Osteocyte (in vitro differentiated cells): ENCODE results near the gene DMD. TPM values are rescaled to one million over a fixed set of nuclear protein-coding genes. Genes with fewer than 3 reads are reported as not detected.

Source experiments
- DNase-seq: peaks from one replicate; pipeline ENCODE4 v3.0.0; 2021; ENCODE audit warnings: mixed read lengths; ENCODE audit not compliant: unreplicated experiment; ENCODE audit errors: extremely low spot score
- H3K27ac Mint-ChIP-seq: one replicate; pipeline ENCODE4 v1.8.0; 2021; ENCODE audit warnings: mild to moderate bottlenecking, mixed read lengths; ENCODE audit not compliant: unreplicated experiment
- H3K27me3 Mint-ChIP-seq: one replicate; pipeline ENCODE4 v1.8.0; 2021; ENCODE audit warnings: mixed read lengths; ENCODE audit not compliant: unreplicated experiment
- H3K36me3 Mint-ChIP-seq: one replicate; pipeline ENCODE4 v1.8.0; 2021; ENCODE audit warnings: mixed read lengths; ENCODE audit not compliant: unreplicated experiment
- H3K4me1 Mint-ChIP-seq: one replicate; pipeline ENCODE4 v1.8.0; 2021; ENCODE audit warnings: mixed read lengths; ENCODE audit not compliant: unreplicated experiment
- H3K4me3 Mint-ChIP-seq: one replicate; pipeline ENCODE4 v1.8.0; 2021; ENCODE audit warnings: mild to moderate bottlenecking, moderate library complexity, mixed read lengths; ENCODE audit not compliant: unreplicated experiment
- H3K9me3 Mint-ChIP-seq: one replicate; pipeline ENCODE4 v1.8.0; 2021; ENCODE audit warnings: mixed read lengths; ENCODE audit not compliant: unreplicated experiment
- microRNA-seq: library from miRNA; unstranded; fragments of <30 nt; microRNA quantifications from one replicate; pipeline ENCODE4 v1.1.0, GENCODE V29; 2020; ENCODE audit not compliant: unreplicated experiment
- total RNA-seq: library from RNA; stranded (reverse); gene quantifications from 2 replicates; pipeline ENCODE4 v1.2.1, GENCODE V29; 2021
- TF ChIP-seq, protein P1 (sequence below): fragments of 200-600 bp; sonication (generic); IDR thresholded peaks from 2 replicates; pipeline ENCODE4 v1.5.0; 2021; ENCODE audit warnings: antibody characterized with exemption, mild to moderate bottlenecking, moderate library complexity

Gene DMD
- total RNA-seq, 1 donor from 2014 or later: 317 TPM

DNA sequence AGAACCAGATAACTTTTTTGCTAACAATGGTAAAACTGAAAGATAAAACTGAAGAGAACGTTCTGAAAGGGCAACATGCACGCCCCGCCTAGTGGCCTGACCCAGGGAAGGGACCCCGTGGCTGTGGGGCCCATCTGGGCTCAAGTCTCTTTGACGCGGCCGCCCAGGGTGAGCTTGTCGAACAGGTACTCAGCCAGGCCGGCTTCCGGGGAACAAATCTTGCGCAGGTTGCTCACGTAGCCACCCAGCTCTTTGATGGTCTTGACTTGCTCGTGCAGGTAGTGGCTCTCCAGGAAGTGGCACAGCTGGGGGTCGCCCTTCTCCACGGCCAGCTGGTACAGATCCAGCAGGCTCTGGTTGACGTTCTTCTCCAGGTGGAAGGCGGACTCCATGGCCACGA is 2140.1 kb downstream of the DMD start:
- DNase-seq: no peak
- H3K9me3 Mint-ChIP-seq: peaks cover 28% of the 10 kb centered on the region
- no peaks in the 10 kb centered on the region for H3K36me3 Mint-ChIP-seq
- TF ChIP-seq, protein P1, sequence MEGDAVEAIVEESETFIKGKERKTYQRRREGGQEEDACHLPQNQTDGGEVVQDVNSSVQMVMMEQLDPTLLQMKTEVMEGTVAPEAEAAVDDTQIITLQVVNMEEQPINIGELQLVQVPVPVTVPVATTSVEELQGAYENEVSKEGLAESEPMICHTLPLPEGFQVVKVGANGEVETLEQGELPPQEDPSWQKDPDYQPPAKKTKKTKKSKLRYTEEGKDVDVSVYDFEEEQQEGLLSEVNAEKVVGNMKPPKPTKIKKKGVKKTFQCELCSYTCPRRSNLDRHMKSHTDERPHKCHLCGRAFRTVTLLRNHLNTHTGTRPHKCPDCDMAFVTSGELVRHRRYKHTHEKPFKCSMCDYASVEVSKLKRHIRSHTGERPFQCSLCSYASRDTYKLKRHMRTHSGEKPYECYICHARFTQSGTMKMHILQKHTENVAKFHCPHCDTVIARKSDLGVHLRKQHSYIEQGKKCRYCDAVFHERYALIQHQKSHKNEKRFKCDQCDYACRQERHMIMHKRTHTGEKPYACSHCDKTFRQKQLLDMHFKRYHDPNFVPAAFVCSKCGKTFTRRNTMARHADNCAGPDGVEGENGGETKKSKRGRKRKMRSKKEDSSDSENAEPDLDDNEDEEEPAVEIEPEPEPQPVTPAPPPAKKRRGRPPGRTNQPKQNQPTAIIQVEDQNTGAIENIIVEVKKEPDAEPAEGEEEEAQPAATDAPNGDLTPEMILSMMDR: no peak
- H3K4me1 Mint-ChIP-seq: no peaks in the 10 kb centered on the region
- peaks cover 5% of the 10 kb centered on the region for H3K27me3 Mint-ChIP-seq
- no peak overlapping the region for H3K27ac Mint-ChIP-seq
- H3K4me3 Mint-ChIP-seq: no peak overlapping the region

DNA sequence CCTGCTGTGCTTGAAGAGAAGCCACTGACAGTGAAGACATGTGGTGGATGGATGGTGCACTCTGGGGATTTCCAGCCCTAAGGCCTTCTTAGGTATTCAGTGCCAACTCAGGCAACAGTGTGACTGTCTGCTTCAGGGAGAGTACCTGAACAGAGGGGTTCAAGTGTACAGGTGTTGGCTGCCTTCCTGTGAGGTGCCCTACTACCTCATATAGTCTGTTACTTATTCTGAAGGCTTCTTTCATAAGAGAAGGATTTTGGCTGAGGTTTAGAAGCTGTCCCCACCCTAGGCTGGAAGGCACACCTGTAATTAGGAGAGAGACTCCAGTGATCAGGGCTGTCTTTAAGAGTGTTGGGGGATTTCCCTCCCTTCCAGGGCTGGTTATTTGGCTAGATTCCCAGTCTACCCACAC is 2141.3 kb downstream of the DMD start:
- H3K4me1 Mint-ChIP-seq: no peaks in the 10 kb centered on the region
- H3K27ac Mint-ChIP-seq: no peak overlapping the region
- no peaks in the 10 kb centered on the region for H3K36me3 Mint-ChIP-seq
- no peak overlapping the region for H3K4me3 Mint-ChIP-seq
- no peak for DNase-seq
- peaks cover 5% of the 10 kb centered on the region for H3K27me3 Mint-ChIP-seq
- peaks cover 18% of the 10 kb centered on the region for H3K9me3 Mint-ChIP-seq
- TF ChIP-seq, protein P1: no peak

Small RNAs within 50 kb of the gene (microRNA-seq; reads per million reads assigned to microRNA genes)
- not detected for gene MIR3915
- not detected for gene MIR548F5
